Astrocyte of the spinal cord (primary cell): Measurements from ENCODE around the gene TTC39C.
"Not testable (repeated sequence)": the region's sequence is repeated elsewhere in the genome, so short reads cannot be mapped to it uniquely, and the experiment has no call there.

ENCODE experiments used
- DNase-seq: peaks from one replicate; pipeline ENCODE4 v3.0.0; 2011; ENCODE audit warnings: low read depth, low spot score
- H3K4me3 ChIP-seq: 2 replicates; pipeline ENCODE4 v1.5.1; 2011; ENCODE audit warnings: low read depth, mild to moderate bottlenecking, low read length, moderate library complexity
- in situ Hi-C: cut with HindIII; loops from 2 replicates; pipeline ENCODE4 v1.10.0; 2017; ENCODE audit warnings: low sequenced_read_pairs
- TF ChIP-seq, protein P1 (sequence below): IDR thresholded peaks from 2 replicates; pipeline ENCODE4 v1.5.1; 2012; ENCODE audit warnings: low read depth, mild to moderate bottlenecking, low read length, inconsistent platforms

Gene TTC39C

DNA sequence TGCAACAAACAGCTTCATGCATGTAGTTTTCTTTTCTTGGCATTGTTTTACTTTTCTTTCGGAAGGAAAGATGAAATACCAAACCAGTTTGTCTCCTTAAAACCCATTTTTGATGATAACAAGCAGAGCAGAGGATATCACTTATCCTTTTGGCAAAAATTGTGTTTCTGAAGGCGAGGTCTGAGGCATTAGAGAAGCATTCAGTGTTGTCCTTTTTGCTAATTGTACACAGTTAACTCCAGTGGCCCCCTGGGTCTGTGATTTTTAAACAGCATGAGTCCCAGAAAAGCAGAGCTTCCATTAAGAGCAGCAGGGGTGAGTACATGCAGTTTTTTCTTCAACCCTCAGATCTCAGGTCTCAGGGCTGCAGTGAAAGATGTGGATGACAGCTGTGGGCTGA, 41.3 kb downstream of the TTC39C start:
- no peak for DNase-seq
- TF ChIP-seq, protein P1, sequence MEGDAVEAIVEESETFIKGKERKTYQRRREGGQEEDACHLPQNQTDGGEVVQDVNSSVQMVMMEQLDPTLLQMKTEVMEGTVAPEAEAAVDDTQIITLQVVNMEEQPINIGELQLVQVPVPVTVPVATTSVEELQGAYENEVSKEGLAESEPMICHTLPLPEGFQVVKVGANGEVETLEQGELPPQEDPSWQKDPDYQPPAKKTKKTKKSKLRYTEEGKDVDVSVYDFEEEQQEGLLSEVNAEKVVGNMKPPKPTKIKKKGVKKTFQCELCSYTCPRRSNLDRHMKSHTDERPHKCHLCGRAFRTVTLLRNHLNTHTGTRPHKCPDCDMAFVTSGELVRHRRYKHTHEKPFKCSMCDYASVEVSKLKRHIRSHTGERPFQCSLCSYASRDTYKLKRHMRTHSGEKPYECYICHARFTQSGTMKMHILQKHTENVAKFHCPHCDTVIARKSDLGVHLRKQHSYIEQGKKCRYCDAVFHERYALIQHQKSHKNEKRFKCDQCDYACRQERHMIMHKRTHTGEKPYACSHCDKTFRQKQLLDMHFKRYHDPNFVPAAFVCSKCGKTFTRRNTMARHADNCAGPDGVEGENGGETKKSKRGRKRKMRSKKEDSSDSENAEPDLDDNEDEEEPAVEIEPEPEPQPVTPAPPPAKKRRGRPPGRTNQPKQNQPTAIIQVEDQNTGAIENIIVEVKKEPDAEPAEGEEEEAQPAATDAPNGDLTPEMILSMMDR, result no peak
- in situ Hi-C loops, result no loop called here
- no peak overlapping the region for H3K4me3 ChIP-seq

DNA sequence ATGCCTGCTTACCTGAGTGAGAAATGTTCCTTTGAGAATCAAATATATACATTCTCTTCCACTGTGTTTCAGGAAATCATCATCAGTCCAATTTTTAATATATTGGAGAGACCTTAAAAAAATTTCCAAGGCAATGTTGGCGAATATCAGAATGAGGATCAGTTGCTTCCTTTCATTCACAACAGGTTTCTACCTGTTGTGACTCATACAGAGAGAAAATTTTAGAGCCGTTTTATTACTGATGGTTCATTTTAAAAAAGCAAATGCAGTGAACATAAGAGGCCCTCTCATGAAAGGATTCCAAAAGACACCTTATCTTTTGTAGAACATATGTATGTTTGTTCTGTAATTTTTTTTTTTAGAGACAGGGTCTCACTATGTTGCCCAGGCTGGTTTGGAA, 42.0 kb downstream of the TTC39C start:
- in situ Hi-C loops, result no loop called here

DNA sequence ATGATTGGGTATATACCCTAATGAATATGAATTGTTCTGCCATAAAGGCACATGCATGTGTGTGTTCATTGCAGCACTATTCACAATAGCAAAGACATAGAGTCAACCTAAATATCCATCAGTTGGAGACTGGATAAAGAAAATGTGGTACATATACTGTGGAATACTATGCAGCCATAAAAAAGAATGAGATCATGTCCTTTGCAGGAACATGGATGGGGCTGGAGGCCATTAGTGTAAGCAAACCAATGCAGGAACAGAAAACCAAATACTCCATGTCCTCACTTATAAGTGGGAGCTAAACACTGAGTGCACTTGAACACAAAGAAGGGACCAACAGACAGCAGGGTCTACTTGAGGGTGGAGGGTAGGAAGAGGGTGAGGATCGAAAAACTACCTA, 43.2 kb downstream of the TTC39C start:
- TF ChIP-seq, protein P1, result no peak
- in situ Hi-C loops, result no loop called here
- no peak overlapping the region for H3K4me3 ChIP-seq
- DNase-seq, result no peak

More for the DNA sequence above, 42.0 kb downstream of the TTC39C start:
- no peak overlapping the region for H3K4me3 ChIP-seq
- TF ChIP-seq, protein P1, result no peak
- DNase-seq, result no peak

DNA sequence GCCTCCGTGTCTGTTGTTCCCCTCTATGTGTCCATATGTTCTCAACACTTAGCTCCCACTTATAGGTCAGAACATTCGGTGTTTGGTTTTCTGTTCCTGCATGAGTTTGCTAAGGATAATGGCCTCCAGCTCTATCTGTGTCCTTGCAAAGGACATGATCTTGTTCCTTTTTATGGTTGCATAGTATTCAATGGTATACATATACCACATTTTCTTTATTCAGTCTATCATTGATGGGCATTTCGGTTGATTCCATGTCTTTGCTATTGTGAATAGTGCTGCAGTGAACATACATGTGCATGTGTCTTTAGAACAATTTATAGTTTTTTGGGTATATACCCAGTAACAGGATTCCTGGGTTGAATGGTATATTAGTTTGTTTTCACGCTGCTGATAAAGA, 44.8 kb downstream of the TTC39C start:
- H3K4me3 ChIP-seq, DNase-seq, in situ Hi-C loops: not testable (repeated sequence)

DNA sequence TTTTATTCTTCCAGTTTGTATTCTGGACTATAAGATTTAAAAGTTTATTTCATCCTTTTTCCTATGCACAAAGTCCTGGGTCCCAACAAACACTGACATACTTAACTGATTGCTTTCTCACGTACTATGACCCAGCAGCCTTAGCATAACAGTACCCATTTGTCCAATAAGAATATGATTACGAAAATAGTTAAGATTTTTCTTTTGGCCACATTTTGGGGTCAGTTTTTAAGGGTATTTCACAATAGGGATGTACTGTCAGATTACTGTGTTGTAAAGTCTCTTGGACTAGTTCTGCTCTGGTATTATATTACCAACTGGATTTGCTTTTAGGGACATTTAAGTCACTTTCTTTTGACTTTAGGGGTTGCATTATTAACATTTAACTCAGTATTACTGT, 46.1 kb downstream of the TTC39C start:
- H3K4me3 ChIP-seq, result no peak overlapping the region
- DNase-seq, result no peak
- TF ChIP-seq, protein P1, result no peak
- in situ Hi-C loops, result no loop called here

DNA sequence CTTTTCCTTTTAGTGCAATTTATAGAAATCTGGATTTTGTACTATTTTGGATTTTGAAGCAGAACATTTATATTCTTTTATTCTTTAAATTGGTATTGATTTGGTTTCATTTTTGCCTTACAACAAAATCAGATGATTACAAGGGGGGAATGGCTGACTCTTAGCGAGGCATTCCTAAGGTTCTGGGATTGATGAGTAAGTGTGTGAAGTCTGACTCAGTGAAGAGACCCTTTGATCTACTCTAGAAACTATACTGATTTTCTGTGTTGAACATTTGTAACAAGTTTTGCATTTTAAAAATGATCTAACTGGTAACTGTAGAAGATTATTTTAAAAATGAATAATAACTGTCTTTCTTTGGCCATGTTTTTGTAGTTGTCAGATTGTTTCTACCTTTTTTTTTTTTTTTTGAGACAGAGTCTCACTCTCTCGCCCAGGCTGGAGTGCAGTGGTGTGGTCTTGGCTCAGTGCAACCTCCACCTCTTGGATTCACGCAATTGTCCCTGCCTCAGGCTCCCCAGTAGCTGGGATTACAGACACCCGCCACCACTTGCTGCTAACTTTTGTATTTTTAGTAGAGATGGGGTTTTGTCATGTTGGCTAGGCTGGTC, 48.7 kb downstream of the TTC39C start:
- in situ Hi-C loops, result no loop called here
- peak; percentile 68 for DNase-seq
- H3K4me3 ChIP-seq, result no peak overlapping the region
- TF ChIP-seq, protein P1, result no peak

DNA sequence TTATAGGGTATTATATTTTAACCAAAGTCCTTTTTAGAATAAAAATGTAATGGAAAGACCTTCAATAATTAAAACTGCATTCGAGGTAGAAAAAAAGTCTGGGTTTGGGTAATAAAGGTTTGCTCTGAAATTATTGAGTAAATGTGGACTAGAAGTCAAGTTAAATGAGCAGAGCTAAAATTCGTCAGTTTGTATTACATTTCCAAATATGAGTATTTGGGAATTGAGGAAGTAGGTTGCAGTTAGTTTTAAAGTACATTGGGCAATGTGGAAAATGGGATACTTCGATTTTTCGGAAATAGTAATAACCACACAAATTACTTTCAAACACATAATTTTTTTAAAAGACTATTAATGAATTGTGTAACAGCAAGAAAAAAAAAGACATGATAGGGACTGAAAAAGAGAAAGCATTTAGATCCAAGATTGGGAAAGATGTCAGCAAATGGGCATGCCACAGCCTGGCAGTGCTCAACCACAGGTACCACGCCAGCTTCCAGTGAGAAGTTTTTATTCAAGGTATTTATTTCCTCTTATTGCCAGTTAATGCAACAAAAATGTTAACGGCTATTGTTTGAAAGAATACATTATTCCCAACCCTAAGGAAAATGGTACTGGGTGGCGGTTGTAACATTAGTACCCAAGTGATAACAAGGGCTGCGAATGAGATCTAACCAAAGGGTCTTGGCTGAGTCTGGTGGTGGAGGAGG, 50.0 kb downstream of the TTC39C start:
- no peak overlapping the region for H3K4me3 ChIP-seq
- in situ Hi-C loops, result no loop called here
- DNase-seq, result no peak
- TF ChIP-seq, protein P1, result no peak
